IMR-90 (cell line): ENCODE results near the gene HMX2.

ENCODE experiments used
- BHLHE40 ChIP-seq: fragments of 150-350 bp; IDR thresholded peaks from 2 replicates; pipeline ENCODE4 v1.6.1; 2016; ENCODE audit warnings: mild to moderate bottlenecking, low read depth, low read length
- CEBPB ChIP-seq: IDR thresholded peaks from 2 replicates; pipeline ENCODE4 v1.6.1; 2012; ENCODE audit warnings: low read depth, low read length, improper control_type of control experiment
- CTCF ChIP-seq: conservative IDR thresholded peaks from 2 replicates; pipeline ENCODE4 v1.5.1; 2012; ENCODE audit warnings: mild to moderate bottlenecking, low read depth, low read length, improper control_type of control experiment
- ELK1 ChIP-seq: fragments of 150-350 bp; IDR thresholded peaks from 2 replicates; pipeline ENCODE4 v1.6.1; 2016; ENCODE audit warnings: low read depth, mild to moderate bottlenecking, low read length, moderate library complexity, borderline replicate concordance
- FOS ChIP-seq: fragments of 150-350 bp; IDR thresholded peaks from 2 replicates; pipeline ENCODE4 v1.6.1; 2016; ENCODE audit warnings: low read depth, low read length
- MXI1 ChIP-seq: IDR thresholded peaks from 2 replicates; pipeline ENCODE4 v1.6.1; 2012; ENCODE audit warnings: low read depth, mild to moderate bottlenecking, low read length, moderate library complexity, borderline replicate concordance
- NFE2L2 ChIP-seq: fragments of 150-350 bp; IDR thresholded peaks from 2 replicates; pipeline ENCODE4 v1.6.1; 2016; ENCODE audit warnings: low read depth, mild to moderate bottlenecking, low read length
- POLR2A ChIP-seq: IDR thresholded peaks from 2 replicates; pipeline ENCODE4 v1.6.1; 2012; ENCODE audit warnings: mild to moderate bottlenecking, low read depth, low read length
- RFX5 ChIP-seq: IDR thresholded peaks from 2 replicates; pipeline ENCODE4 v1.8.0; 2012; ENCODE audit warnings: low read depth, mild to moderate bottlenecking, low read length, moderate library complexity
- SMC3 ChIP-seq: fragments of 150-350 bp; IDR thresholded peaks from 2 replicates; pipeline ENCODE4 v1.6.1; 2016; ENCODE audit warnings: low read depth, mild to moderate bottlenecking, antibody characterized with exemption, low read length, moderate library complexity
- USF2 ChIP-seq: fragments of 150-350 bp; IDR thresholded peaks from 2 replicates; pipeline ENCODE4 v1.6.1; 2017; ENCODE audit warnings: mild to moderate bottlenecking, antibody characterized with exemption, low read length, low read depth

GRCh38 chr10:123136806-123137642, 10.9 kb upstream of the HMX2 start:
- TF ChIP-seq CEBPB (no peak), CTCF (no peak), POLR2A (no peak), RFX5 (no peak), FOS (no peak), ELK1 (no peak), NFE2L2 (no peak), USF2 (no peak), SMC3 (no peak), MXI1 (no peak), BHLHE40 (no peak)
